ENCODE results near the gene KCNJ6.

- no peak for TF ChIP-seq CTCF (IDR thresholded peaks at IDR 0.05; ENCODE audit: low read depth, low read length, missing input control)
- TF ChIP-seq MAX (IDR thresholded peaks at IDR 0.05) = no peak
- no peak for TF ChIP-seq JUND (IDR thresholded peaks at IDR 0.05)
- TF ChIP-seq EGR1 (IDR thresholded peaks at IDR 0.05; ENCODE audit: low read depth in 2 of 2) = no peak
- no peak for TF ChIP-seq REST (IDR thresholded peaks at IDR 0.05)
- TF ChIP-seq RAD21 (IDR thresholded peaks at IDR 0.05) = no peak
- TF ChIP-seq NR2F2 (IDR thresholded peaks at IDR 0.05) = no peak
- TF ChIP-seq ZBTB33 (IDR thresholded peaks at IDR 0.05) = no peak
- no peak for TF ChIP-seq SP1 (IDR thresholded peaks at IDR 0.05)
- no peak for TF ChIP-seq YY1 (IDR thresholded peaks at IDR 0.05)
- no peak for TF ChIP-seq TAF1 (conservative IDR thresholded peaks at IDR 0.05)
- no peak for TF ChIP-seq GABPA (IDR thresholded peaks at IDR 0.05 in 1 of 2, conservative IDR thresholded peaks at IDR 0.05 in 1 of 2)
- no peak for TF ChIP-seq ATF3 (IDR thresholded peaks at IDR 0.05)
- TF ChIP-seq RXRA (IDR thresholded peaks at IDR 0.05) = no peak
Measured at GRCh38 chr21:37751268-37751975, 164.8 kb downstream of the KCNJ6 start.

All from liver (tissue), 3 donors.